GM12878 (cell line): ENCODE data around the gene TBC1D24. TPM values are rescaled to one million over a fixed set of nuclear protein-coding genes. Genes with fewer than 3 reads are reported as not detected.

Experiments used
- ATAC-seq: fragments of 200-7000 bp; cut with Tn5 transposase; 3 replicates; pipeline ENCODE4 v1.9.1; 2020; ENCODE audit warnings: mild to moderate bottlenecking, moderate library complexity
- BruUV-seq: library from RNA; stranded (reverse); fragments of 400-500 nt; replicated peaks from 2 replicates; lab custom pipeline; 2021; lab: Mats Ljungman, UMichigan
- CTCF ChIA-PET: fragments of 300-600 bp; sonication (Branson Sonifier 250); formaldehyde crosslinking; extraction: SDS; loops from one replicate; lab custom pipeline; 2021; ENCODE audit warnings: inconsistent platforms; lab: Yijun Ruan, JAX
- POLR2A ChIA-PET: fragments of 350-600 bp; formaldehyde crosslinking; extraction: SDS; loops from one replicate; lab custom pipeline; 2021; ENCODE audit warnings: inconsistent platforms; lab: Charles Lee
- RAD21 ChIA-PET: fragments of 300-600 bp; sonication (Branson Sonifier 250); formaldehyde crosslinking; loops from one replicate; lab custom pipeline; 2023; ENCODE audit warnings: antibody characterized with exemption; ENCODE audit not compliant: unreplicated experiment; lab: Charles Lee
- SMC1A ChIA-PET: fragments of 300-600 bp; sonication (Branson Sonifier 250); formaldehyde crosslinking; loops from one replicate; lab custom pipeline; 2023; ENCODE audit not compliant: unreplicated experiment, uncharacterized antibody; lab: Charles Lee
- DNase-seq: peaks from one replicate; pipeline ENCODE4 v3.0.0-alpha.2; 2011; ENCODE audit warnings: low read depth, low spot score
- FAIRE-seq: peaks from 3 replicates; lab custom pipeline; 2011; peaks lifted over from hg19 to GRCh38; lab: Jason Lieb, UNC
- H2AFZ ChIP-seq: 2 replicates; pipeline ENCODE4 v1.6.0; 2011; ENCODE audit warnings: low read depth, low read length, control low read depth; ENCODE audit not compliant: control insufficient read depth
- H3K27ac ChIP-seq: 2 replicates; pipeline ENCODE4 v1.5.1; 2011; ENCODE audit warnings: control low read depth; ENCODE audit not compliant: control insufficient read depth, insufficient read depth
- H3K27me3 ChIP-seq, 2 experiments: replicated peaks in 1 of 2; 2 replicates each; pipeline versions ENCODE4 v1.6.0 to v1.6.1; 2011; ENCODE audit warnings: low read length in 1 of 2; ENCODE audit not compliant: control insufficient read depth in 2 of 2, insufficient read depth in 2 of 2
- H3K36me3 ChIP-seq, 2 experiments: 2 replicates each; pipeline ENCODE4 v1.5.1; 2011; ENCODE audit warnings: low read length in 1 of 2; ENCODE audit not compliant: control insufficient read depth in 2 of 2, insufficient read depth in 2 of 2
- H3K4me1 ChIP-seq: 2 replicates; pipeline ENCODE4 v1.6.1; 2011; ENCODE audit warnings: mild to moderate bottlenecking, low read length, moderate library complexity, mixed read lengths; ENCODE audit not compliant: control insufficient read depth, insufficient read depth
- H3K4me2 ChIP-seq: 2 replicates; pipeline ENCODE4 v1.6.0; 2011; ENCODE audit warnings: control low read depth; ENCODE audit not compliant: control insufficient read depth, insufficient read depth
- H3K4me3 ChIP-seq: fragments of 200-600 bp; sonication (generic); 2 replicates; pipeline ENCODE4 v1.5.1; 2016
- H3K79me2 ChIP-seq: 2 replicates; pipeline ENCODE4 v1.6.0; 2011; ENCODE audit warnings: low read length; ENCODE audit not compliant: control insufficient read depth, insufficient read depth
- H3K9ac ChIP-seq: 2 replicates; pipeline ENCODE4 v1.8.0; 2011; ENCODE audit warnings: low read length, control low read depth, mixed read lengths; ENCODE audit not compliant: control insufficient read depth, insufficient read depth
- H3K9me3 ChIP-seq: replicated peaks from 3 replicates; pipeline ENCODE4 v1.5.1; 2011; ENCODE audit warnings: mild to moderate bottlenecking, low read length; ENCODE audit not compliant: control insufficient read depth, insufficient read depth
- H4K20me1 ChIP-seq: 2 replicates; pipeline ENCODE4 v1.6.0; 2011; ENCODE audit not compliant: control insufficient read depth, insufficient read depth
- BACH1 ChIP-seq: fragments of 450-650 bp; IDR thresholded peaks from 2 replicates; pipeline ENCODE4 v1.6.1; 2017; ENCODE audit warnings: mild to moderate bottlenecking, borderline replicate concordance
- CBX3 ChIP-seq: fragments of 200-600 bp; sonication (generic); IDR thresholded peaks from 2 replicates; pipeline ENCODE4 v1.6.1; 2016; ENCODE audit warnings: low read depth, borderline replicate concordance
- CHD1 ChIP-seq: IDR thresholded peaks from 2 replicates; pipeline ENCODE4 v1.6.1; 2012; ENCODE audit warnings: low read depth, low read length, improper control_type of control experiment
- CREM ChIP-seq: IDR thresholded peaks from 2 replicates; pipeline ENCODE4 v1.6.1; 2014; ENCODE audit warnings: antibody characterized with exemption, low read depth
- EED ChIP-seq: sonication (generic); IDR thresholded peaks from 2 replicates; pipeline ENCODE4 v1.6.1; 2016; ENCODE audit warnings: antibody characterized with exemption, low read depth
- FOXM1 ChIP-seq: IDR thresholded peaks from 2 replicates; pipeline ENCODE4 v1.6.1; 2012; ENCODE audit warnings: low read depth, mild to moderate bottlenecking, inconsistent platforms, low read length, moderate library complexity
- KAT2A ChIP-seq: conservative IDR thresholded peaks from 2 replicates; pipeline ENCODE4 v1.6.1; 2011; ENCODE audit warnings: low read depth, low read length; ENCODE audit not compliant: control insufficient read depth
- NKRF ChIP-seq: fragments of 450-650 bp; conservative IDR thresholded peaks from 2 replicates; pipeline ENCODE4 v1.6.1; 2017; ENCODE audit warnings: mild to moderate bottlenecking, moderate library complexity
- POU2F2 ChIP-seq: IDR thresholded peaks from 3 replicates; pipeline ENCODE4 v1.6.1; 2011; ENCODE audit warnings: low read depth, mild to moderate bottlenecking, low read length, borderline replicate concordance
- PRDM15 ChIP-seq: fragments of 450-650 bp; formaldehyde crosslinking; IDR thresholded peaks from 2 replicates; pipeline ENCODE4 v1.4.0; 2020; ENCODE audit warnings: mild to moderate bottlenecking, moderate library complexity
- SIN3A ChIP-seq: IDR thresholded peaks from 2 replicates; pipeline ENCODE4 v1.6.1; 2012; ENCODE audit warnings: low read depth, low read length, improper control_type of control experiment
- SMAD1 ChIP-seq: fragments of 450-650 bp; IDR thresholded peaks from 2 replicates; pipeline ENCODE4 v1.6.1; 2018; ENCODE audit warnings: mild to moderate bottlenecking, low read depth; ENCODE audit not compliant: partially characterized antibody
- ZBTB4 ChIP-seq: fragments of 450-650 bp; formaldehyde crosslinking; IDR thresholded peaks from 2 replicates; pipeline ENCODE4 v1.4.0; 2022; ENCODE audit warnings: mild to moderate bottlenecking, moderate library complexity
- ZNF384 ChIP-seq: IDR thresholded peaks from 2 replicates; pipeline ENCODE4 v1.6.1; 2012; ENCODE audit warnings: low read depth, mild to moderate bottlenecking, low read length, improper control_type of control experiment, borderline replicate concordance
- WGBS: methylation state at CpG from one replicate; pipeline ENCODE4 v1.1.6; 2016; ENCODE audit warnings: low lambda C conversion rate; ENCODE audit not compliant: insufficient replicate concordance, insufficient coverage; ENCODE audit errors: missing lambda C conversion rate; 5-methylcytosine and 5-hydroxymethylcytosine counted together
- in situ Hi-C: fragments of 300-500 bp; cut with MboI; formaldehyde crosslinking; loops from 9 replicates; pipeline ENCODE4 v1.14.3; 2018; ENCODE audit warnings: mixed read lengths
- intact Hi-C: fragments of 100-400 bp; cut with micrococcal nuclease; formaldehyde crosslinking; loops from one replicate; pipeline ENCODE4 v1.14.2; 2022; ENCODE audit not compliant: unreplicated experiment
- polyA plus RNA-seq, 11 experiments: library from polyadenylated mRNA; depleted of rRNA in 4 of 11; unstranded in 6 of 11; stranded (reverse) in 5 of 11; fragments of >200 nt; fragmentation: Nextera tagmentation in 4 of 11; fragmentation: Illumina TruSeq in 1 of 11; extraction: Ambion mirVana in 4 of 11; extraction: Trizol in 1 of 11; gene quantifications; 1 replicate in 1 of 11; 2 replicates in 10 of 11; pipeline versions ENCODE4 v1.2.1 to v1.2.3, GENCODE V29; 2011 to 2016; ENCODE audit warnings: inconsistent platforms in 2 of 11, missing spikeins in 2 of 11, low read depth in 1 of 11
- total RNA-seq, 4 experiments: library from RNA; depleted of rRNA in 3 of 4; stranded (reverse); fragments of >200 nt in 3 of 4; fragmentation: Illumina TruSeq in 1 of 4; extraction: Trizol in 1 of 4; gene quantifications; 2 replicates each; pipeline versions ENCODE4 v1.2.1 to v1.2.3, GENCODE V29; 2013 to 2021

Gene TBC1D24
- total and polyA plus RNA-seq, 10 of the 15 experiments (the other 5 are each of a cell fraction or from before 2014, with no cell fraction given): 1.1 to 9.6 (median 4.5) TPM

- TF ChIP-seq FOXM1: no peak
- no peak for TF ChIP-seq ZBTB4
- TF ChIP-seq BACH1: no peak
- no peak for TF ChIP-seq CREM
- no peak for TF ChIP-seq EED
- no peak for TF ChIP-seq POU2F2
- no peak for TF ChIP-seq SIN3A
- no peak for TF ChIP-seq SMAD1
- TF ChIP-seq CBX3: no peak
- no peak for TF ChIP-seq CHD1
- no peak for TF ChIP-seq NKRF
- TF ChIP-seq KAT2A: no peak
- no peak for TF ChIP-seq ZNF384
- TF ChIP-seq PRDM15: no peak
- H2AFZ ChIP-seq: no peak overlapping the region
- peaks cover 20% of the 10 kb centered on the region for H3K4me1 ChIP-seq
- FAIRE-seq (no peak), ATAC-seq (no peak), DNase-seq (no peak)
- ChIA-PET RAD21 (interaction anchor here (2.2 kb wide), 1 partner anchor 42 kb away, joined by 6 read pairs; no protein-coding TSS in a partner anchor), CTCF (no interaction called here), POLR2A (interaction anchor here (0.9 kb wide), 1 partner anchor 13 kb away, joined by 3 read pairs; the partner anchor contains the start of gene TEDC2), SMC1A (no interaction called here)
- H3K4me2 ChIP-seq: no peak overlapping the region
- WGBS: 95% methylated on average over 27 of the region's 27 CpGs
- H3K36me3 ChIP-seq: no peaks in the 10 kb centered on the region
- H3K9ac ChIP-seq: no peak overlapping the region
- no peaks in the 10 kb centered on the region for H3K9me3 ChIP-seq
- no peak overlapping the region for H3K27ac ChIP-seq
- H4K20me1 ChIP-seq: no peaks in the 10 kb centered on the region
- no peaks in the 10 kb centered on the region for H3K79me2 ChIP-seq
- in situ Hi-C loops: no loop called here
- BruUV-seq: no TSS peak
- H3K27me3 ChIP-seq: peaks cover 0 to 2% of the 10 kb centered on the region in 2 experiments; a peak in 1 of 4 replicates
- intact Hi-C loops: no loop called here
- no peak overlapping the region for H3K4me3 ChIP-seq
Observed at GRCh38 chr16:2472488-2472864, 2.5 kb upstream of the TBC1D24 start.
